Caki2 (cell line): ENCODE results near the gene CORO1C. TPM values are rescaled to one million over a fixed set of nuclear protein-coding genes. Genes with fewer than 3 reads are reported as not detected.
A peak's percentile ranks its signal among the peaks of the same experiment; 100 is the strongest.

Source experiments
- DNase-seq: peaks from one replicate; pipeline ENCODE4 v3.0.0-alpha.2; 2015; ENCODE audit warnings: low read depth
- in situ Hi-C: cut with HindIII; loops from 2 replicates; pipeline ENCODE4 v1.10.0; 2016; ENCODE audit warnings: low sequenced_read_pairs, low pct_unique_long_range_greater_than_20kb, mixed read lengths
- total RNA-seq: library from RNA; depleted of rRNA; stranded (reverse); fragments of >200 nt; shearing (Covaris generic); gene quantifications from 2 replicates; pipeline ENCODE4 v1.2.3, GENCODE V29; 2014; ENCODE audit warnings: low replicate concordance

Gene CORO1C
- total RNA-seq, 1 experiment from 2014 or later, result 89.9 TPM

- in situ Hi-C loops, result no loop called here
- DNase-seq, result peak; percentile 68
Observed at GRCh38 chr12:108618079-108618952, 113.0 kb downstream of the CORO1C start.

GRCh38 chr12:108616941-108617858 is 114.1 kb downstream of the CORO1C start:
- DNase-seq, result no peak
- in situ Hi-C loops, result no loop called here

GRCh38 chr12:108616359-108616758 is 115.0 kb downstream of the CORO1C start:
- in situ Hi-C loops, result no loop called here
- DNase-seq, result no peak

GRCh38 chr12:108615918-108616317 is 115.4 kb downstream of the CORO1C start:
- in situ Hi-C loops, result no loop called here

GRCh38 chr12:108614639-108615038 is 116.7 kb downstream of the CORO1C start:
- no peak for DNase-seq
- in situ Hi-C loops, result no loop called here

More at GRCh38 chr12:108615918-108616317, 115.4 kb downstream of the CORO1C start:
- DNase-seq, result no peak

- DNase-seq, result no peak
- in situ Hi-C loops, result no loop called here
Observed at GRCh38 chr12:108614041-108614440, 117.3 kb downstream of the CORO1C start.

GRCh38 chr12:108613548-108613947 is 117.8 kb downstream of the CORO1C start:
- DNase-seq, result peak; percentile 71
- in situ Hi-C loops, result no loop called here

- in situ Hi-C loops, result no loop called here
- peak; percentile 51 for DNase-seq
Observed at GRCh38 chr12:108612788-108613282, 118.5 kb downstream of the CORO1C start.

- peak; percentile 63 for DNase-seq
- in situ Hi-C loops, result no loop called here
Observed at GRCh38 chr12:108611884-108612415, 119.4 kb downstream of the CORO1C start.

- DNase-seq, result no peak
- in situ Hi-C loops, result no loop called here
Observed at GRCh38 chr12:108610856-108611605, 120.3 kb downstream of the CORO1C start.

- DNase-seq, result no peak
- in situ Hi-C loops, result no loop called here
Observed at GRCh38 chr12:108610336-108610815, 120.9 kb downstream of the CORO1C start.

- in situ Hi-C loops, result no loop called here
- DNase-seq, result no peak
Observed at GRCh38 chr12:108609537-108610335, 121.6 kb downstream of the CORO1C start.

- DNase-seq, result no peak
- in situ Hi-C loops, result no loop called here
Observed at GRCh38 chr12:108608616-108609015, 122.7 kb downstream of the CORO1C start.

- no peak for DNase-seq
- in situ Hi-C loops, result no loop called here
Observed at GRCh38 chr12:108607981-108608600, 123.2 kb downstream of the CORO1C start.

GRCh38 chr12:108606492-108606891 is 124.8 kb downstream of the CORO1C start:
- in situ Hi-C loops, result no loop called here
- DNase-seq, result no peak

- no peak for DNase-seq
- in situ Hi-C loops, result no loop called here
Observed at GRCh38 chr12:108605690-108606406, 125.5 kb downstream of the CORO1C start.
